ENCODE measurements around the gene CCNI.

The CCNI gene

DNA sequence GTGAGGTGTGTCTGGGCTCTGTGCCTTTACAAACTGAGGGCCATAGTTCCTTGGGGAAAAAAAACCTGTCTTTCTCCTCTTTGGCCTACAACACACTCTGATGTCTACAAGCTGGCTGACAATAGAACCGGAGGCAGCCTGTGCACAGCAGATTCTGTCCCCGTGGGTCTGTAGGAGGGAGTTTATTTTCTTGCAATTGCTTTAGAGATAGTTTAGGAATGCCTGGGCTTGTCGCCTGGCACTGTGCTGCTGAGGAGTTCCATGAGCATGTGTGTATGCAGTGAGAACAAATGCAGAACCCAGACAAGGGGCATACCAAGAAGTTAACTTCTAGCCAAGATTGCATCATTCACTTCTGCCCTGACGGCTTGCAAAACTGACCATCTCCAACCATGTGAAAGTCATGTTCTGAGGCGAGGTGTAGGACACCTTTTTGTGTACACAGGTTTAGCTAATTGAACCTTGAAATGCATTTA is 54.1 kb downstream of the CCNI start (continued):
- TF ChIP-seq, protein P1, sequence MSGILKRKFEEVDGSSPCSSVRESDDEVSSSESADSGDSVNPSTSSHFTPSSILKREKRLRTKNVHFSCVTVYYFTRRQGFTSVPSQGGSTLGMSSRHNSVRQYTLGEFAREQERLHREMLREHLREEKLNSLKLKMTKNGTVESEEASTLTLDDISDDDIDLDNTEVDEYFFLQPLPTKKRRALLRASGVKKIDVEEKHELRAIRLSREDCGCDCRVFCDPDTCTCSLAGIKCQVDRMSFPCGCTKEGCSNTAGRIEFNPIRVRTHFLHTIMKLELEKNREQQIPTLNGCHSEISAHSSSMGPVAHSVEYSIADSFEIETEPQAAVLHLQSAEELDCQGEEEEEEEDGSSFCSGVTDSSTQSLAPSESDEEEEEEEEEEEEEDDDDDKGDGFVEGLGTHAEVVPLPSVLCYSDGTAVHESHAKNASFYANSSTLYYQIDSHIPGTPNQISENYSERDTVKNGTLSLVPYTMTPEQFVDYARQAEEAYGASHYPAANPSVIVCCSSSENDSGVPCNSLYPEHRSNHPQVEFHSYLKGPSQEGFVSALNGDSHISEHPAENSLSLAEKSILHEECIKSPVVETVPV (CRISPR knock-in tag; IDR thresholded peaks at IDR 0.05) = no peak
- TF ChIP-seq ZC3H10 (CRISPR knock-in tag; IDR thresholded peaks at IDR 0.05) (no peak), ZFP3 (CRISPR knock-in tag; IDR thresholded peaks at IDR 0.05) (no peak)

DNA sequence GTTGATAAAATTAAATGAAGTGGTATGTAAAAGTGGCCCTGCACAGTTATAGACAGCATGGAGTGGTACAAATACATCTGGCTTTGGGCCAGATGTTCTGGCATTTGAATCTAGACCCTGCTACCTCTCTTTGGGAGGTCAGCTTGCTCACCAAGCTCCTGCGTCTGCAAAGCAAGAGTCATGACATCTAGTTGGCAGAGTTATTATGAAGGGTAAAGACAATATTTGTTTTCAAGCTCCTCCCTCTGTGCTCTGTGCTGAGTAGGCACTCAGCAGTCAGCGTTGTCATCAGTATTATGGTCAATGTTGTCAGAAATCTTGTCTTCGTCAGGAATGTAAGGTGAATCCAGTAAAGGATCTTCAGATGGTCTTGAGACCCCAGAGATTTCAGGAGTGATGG is 55.8 kb downstream of the CCNI start:
- TF ChIP-seq SNAI2 (CRISPR knock-in tag; IDR thresholded peaks at IDR 0.05) = no peak
- TF ChIP-seq, protein P2, sequence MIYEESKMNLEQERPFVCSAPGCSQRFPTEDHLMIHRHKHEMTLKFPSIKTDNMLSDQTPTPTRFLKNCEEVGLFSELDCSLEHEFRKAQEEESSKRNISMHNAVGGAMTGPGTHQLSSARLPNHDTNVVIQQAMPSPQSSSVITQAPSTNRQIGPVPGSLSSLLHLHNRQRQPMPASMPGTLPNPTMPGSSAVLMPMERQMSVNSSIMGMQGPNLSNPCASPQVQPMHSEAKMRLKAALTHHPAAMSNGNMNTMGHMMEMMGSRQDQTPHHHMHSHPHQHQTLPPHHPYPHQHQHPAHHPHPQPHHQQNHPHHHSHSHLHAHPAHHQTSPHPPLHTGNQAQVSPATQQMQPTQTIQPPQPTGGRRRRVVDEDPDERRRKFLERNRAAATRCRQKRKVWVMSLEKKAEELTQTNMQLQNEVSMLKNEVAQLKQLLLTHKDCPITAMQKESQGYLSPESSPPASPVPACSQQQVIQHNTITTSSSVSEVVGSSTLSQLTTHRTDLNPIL (CRISPR knock-in tag; IDR thresholded peaks at IDR 0.05; ENCODE audit: low read depth) = no peak
- ATAC-seq = no peak

DNA sequence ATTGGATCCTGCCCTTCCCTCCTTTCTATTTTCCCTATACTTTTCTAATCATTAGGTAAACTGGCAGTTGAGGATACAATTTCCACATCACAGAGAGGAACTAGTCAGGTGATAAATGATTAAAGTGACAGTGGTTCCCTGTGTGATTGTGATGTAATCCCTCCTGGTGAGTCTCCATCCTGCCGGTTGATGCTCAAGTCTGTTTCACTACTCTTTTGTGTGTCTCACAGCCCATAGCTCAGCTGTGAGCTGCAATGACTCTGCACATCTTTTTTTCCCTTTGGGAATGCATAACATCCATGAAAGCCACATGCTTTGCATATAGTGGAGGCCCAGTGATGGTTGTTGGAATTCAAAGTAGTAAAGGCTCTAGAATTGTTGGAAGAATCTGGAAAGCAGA is 60.4 kb downstream of the CCNI start:
- no peak for ATAC-seq
- TF ChIP-seq, protein P3, sequence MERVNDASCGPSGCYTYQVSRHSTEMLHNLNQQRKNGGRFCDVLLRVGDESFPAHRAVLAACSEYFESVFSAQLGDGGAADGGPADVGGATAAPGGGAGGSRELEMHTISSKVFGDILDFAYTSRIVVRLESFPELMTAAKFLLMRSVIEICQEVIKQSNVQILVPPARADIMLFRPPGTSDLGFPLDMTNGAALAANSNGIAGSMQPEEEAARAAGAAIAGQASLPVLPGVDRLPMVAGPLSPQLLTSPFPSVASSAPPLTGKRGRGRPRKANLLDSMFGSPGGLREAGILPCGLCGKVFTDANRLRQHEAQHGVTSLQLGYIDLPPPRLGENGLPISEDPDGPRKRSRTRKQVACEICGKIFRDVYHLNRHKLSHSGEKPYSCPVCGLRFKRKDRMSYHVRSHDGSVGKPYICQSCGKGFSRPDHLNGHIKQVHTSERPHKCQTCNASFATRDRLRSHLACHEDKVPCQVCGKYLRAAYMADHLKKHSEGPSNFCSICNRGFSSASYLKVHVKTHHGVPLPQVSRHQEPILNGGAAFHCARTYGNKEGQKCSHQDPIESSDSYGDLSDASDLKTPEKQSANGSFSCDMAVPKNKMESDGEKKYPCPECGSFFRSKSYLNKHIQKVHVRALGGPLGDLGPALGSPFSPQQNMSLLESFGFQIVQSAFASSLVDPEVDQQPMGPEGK (CRISPR knock-in tag; IDR thresholded peaks at IDR 0.05; ENCODE audit: borderline replicate concordance) = no peak
- TF ChIP-seq CSDC2 (CRISPR knock-in tag; IDR thresholded peaks at IDR 0.05) (no peak), ZC3H10 (CRISPR knock-in tag; IDR thresholded peaks at IDR 0.05) (no peak), SNAI2 (CRISPR knock-in tag; IDR thresholded peaks at IDR 0.05) (no peak), ZNF8 (CRISPR knock-in tag; IDR thresholded peaks at IDR 0.05) (no peak), ARNTL (CRISPR knock-in tag; IDR thresholded peaks at IDR 0.05; ENCODE audit: borderline replicate concordance, low read depth) (no peak)
- TF ChIP-seq, protein P4, sequence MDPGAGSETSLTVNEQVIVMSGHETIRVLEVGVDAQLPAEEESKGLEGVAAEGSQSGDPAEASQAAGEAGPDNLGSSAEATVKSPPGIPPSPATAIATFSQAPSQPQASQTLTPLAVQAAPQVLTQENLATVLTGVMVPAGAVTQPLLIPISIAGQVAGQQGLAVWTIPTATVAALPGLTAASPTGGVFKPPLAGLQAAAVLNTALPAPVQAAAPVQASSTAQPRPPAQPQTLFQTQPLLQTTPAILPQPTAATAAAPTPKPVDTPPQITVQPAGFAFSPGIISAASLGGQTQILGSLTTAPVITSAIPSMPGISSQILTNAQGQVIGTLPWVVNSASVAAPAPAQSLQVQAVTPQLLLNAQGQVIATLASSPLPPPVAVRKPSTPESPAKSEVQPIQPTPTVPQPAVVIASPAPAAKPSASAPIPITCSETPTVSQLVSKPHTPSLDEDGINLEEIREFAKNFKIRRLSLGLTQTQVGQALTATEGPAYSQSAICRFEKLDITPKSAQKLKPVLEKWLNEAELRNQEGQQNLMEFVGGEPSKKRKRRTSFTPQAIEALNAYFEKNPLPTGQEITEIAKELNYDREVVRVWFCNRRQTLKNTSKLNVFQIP (CRISPR knock-in tag; IDR thresholded peaks at IDR 0.05; ENCODE audit: borderline replicate concordance, low read depth) = no peak
- TF ChIP-seq, protein P5, sequence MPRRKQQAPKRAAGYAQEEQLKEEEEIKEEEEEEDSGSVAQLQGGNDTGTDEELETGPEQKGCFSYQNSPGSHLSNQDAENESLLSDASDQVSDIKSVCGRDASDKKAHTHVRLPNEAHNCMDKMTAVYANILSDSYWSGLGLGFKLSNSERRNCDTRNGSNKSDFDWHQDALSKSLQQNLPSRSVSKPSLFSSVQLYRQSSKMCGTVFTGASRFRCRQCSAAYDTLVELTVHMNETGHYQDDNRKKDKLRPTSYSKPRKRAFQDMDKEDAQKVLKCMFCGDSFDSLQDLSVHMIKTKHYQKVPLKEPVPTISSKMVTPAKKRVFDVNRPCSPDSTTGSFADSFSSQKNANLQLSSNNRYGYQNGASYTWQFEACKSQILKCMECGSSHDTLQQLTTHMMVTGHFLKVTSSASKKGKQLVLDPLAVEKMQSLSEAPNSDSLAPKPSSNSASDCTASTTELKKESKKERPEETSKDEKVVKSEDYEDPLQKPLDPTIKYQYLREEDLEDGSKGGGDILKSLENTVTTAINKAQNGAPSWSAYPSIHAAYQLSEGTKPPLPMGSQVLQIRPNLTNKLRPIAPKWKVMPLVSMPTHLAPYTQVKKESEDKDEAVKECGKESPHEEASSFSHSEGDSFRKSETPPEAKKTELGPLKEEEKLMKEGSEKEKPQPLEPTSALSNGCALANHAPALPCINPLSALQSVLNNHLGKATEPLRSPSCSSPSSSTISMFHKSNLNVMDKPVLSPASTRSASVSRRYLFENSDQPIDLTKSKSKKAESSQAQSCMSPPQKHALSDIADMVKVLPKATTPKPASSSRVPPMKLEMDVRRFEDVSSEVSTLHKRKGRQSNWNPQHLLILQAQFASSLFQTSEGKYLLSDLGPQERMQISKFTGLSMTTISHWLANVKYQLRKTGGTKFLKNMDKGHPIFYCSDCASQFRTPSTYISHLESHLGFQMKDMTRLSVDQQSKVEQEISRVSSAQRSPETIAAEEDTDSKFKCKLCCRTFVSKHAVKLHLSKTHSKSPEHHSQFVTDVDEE (CRISPR knock-in tag; IDR thresholded peaks at IDR 0.05) = no peak

DNA sequence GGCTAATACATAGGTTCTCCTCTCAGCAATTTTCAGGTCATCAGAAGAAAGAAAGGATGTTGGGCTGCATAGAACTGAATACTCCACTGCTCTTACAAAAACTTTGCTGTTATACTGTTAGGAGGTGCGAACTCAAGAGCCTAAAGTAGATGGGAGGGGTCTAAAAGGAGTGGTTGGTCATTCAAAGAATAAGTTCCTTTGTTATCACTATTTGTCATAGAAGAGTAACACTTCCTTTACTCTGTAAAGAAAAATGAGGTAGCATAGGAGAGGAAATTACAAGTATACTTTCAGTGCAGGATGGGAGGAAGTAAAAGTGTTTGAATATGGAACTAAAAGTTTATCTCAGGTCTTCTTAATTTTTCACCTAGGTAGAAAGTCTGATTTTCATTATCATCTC is 61.5 kb downstream of the CCNI start:
- ATAC-seq = no peak
- TF ChIP-seq ZFP30 (CRISPR knock-in tag; IDR thresholded peaks at IDR 0.05) (no peak), BACH2 (CRISPR knock-in tag; IDR thresholded peaks at IDR 0.05; ENCODE audit: borderline replicate concordance) (no peak), ISL1 (CRISPR knock-in tag; IDR thresholded peaks at IDR 0.05) (no peak), CSDC2 (CRISPR knock-in tag; IDR thresholded peaks at IDR 0.05) (no peak), ZFP3 (CRISPR knock-in tag; IDR thresholded peaks at IDR 0.05) (no peak), OSR1 (CRISPR knock-in tag; IDR thresholded peaks at IDR 0.05) (no peak), ESRRG (CRISPR knock-in tag; IDR thresholded peaks at IDR 0.05) (no peak), PPARA (CRISPR knock-in tag; IDR thresholded peaks at IDR 0.05; ENCODE audit: borderline replicate concordance) (no peak), ZNF565 (CRISPR knock-in tag; conservative IDR thresholded peaks at IDR 0.05; ENCODE audit: low read depth) (no peak), GLIS3 (CRISPR knock-in tag; IDR thresholded peaks at IDR 0.05) (no peak), ZNF8 (CRISPR knock-in tag; IDR thresholded peaks at IDR 0.05) (no peak)
- TF ChIP-seq, protein P4 (CRISPR knock-in tag; IDR thresholded peaks at IDR 0.05; ENCODE audit: borderline replicate concordance, low read depth) = no peak
- TF ChIP-seq, protein P5 (CRISPR knock-in tag; IDR thresholded peaks at IDR 0.05) = no peak
- TF ChIP-seq, protein P2 (CRISPR knock-in tag; IDR thresholded peaks at IDR 0.05; ENCODE audit: low read depth) = no peak

All from SK-N-SH treated with all-trans-retinoic acid at 6 μM for 48 hours (cell line).